Transverse colon (tissue), 4 donors: ENCODE results near the gene SLC25A43.

Experiments used
- EP300 ChIP-seq: sonication (generic); formaldehyde crosslinking; IDR thresholded peaks from one replicate; pipeline ENCODE4 v1.6.1; 2017; ENCODE audit warnings: antibody characterized with exemption, low read depth
- POLR2A ChIP-seq: fragments of 450-650 bp; IDR thresholded peaks from one replicate; pipeline ENCODE4 v1.6.1; 2016; ENCODE audit warnings: antibody characterized with exemption, mild to moderate bottlenecking, moderate library complexity
- POLR2AphosphoS5 ChIP-seq, 3 donors: sonication (generic); formaldehyde crosslinking; IDR thresholded peaks; one replicate each; pipeline ENCODE4 v1.6.1; 2016; ENCODE audit warnings: antibody characterized with exemption in 3 of 3
- TF ChIP-seq, protein P1 (sequence below), 5 experiments: fragments of 200-600 bp in 3 of 5; fragments of 450-650 bp in 2 of 5; sonication (generic) in 3 of 5; IDR thresholded peaks; 1 replicate in 2 of 5; 2 replicates in 3 of 5; pipeline ENCODE4 v1.5.1; 2016 to 2017; ENCODE audit warnings: antibody characterized with exemption in 5 of 5, inconsistent platforms in 3 of 5, mild to moderate bottlenecking in 2 of 5, moderate library complexity in 1 of 5

- TF ChIP-seq POLR2AphosphoS5 (IDR thresholded peaks at IDR 0.05), result no peak
- TF ChIP-seq, protein P1, sequence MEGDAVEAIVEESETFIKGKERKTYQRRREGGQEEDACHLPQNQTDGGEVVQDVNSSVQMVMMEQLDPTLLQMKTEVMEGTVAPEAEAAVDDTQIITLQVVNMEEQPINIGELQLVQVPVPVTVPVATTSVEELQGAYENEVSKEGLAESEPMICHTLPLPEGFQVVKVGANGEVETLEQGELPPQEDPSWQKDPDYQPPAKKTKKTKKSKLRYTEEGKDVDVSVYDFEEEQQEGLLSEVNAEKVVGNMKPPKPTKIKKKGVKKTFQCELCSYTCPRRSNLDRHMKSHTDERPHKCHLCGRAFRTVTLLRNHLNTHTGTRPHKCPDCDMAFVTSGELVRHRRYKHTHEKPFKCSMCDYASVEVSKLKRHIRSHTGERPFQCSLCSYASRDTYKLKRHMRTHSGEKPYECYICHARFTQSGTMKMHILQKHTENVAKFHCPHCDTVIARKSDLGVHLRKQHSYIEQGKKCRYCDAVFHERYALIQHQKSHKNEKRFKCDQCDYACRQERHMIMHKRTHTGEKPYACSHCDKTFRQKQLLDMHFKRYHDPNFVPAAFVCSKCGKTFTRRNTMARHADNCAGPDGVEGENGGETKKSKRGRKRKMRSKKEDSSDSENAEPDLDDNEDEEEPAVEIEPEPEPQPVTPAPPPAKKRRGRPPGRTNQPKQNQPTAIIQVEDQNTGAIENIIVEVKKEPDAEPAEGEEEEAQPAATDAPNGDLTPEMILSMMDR (IDR thresholded peaks at IDR 0.05), result no peak
- no peak for TF ChIP-seq EP300
- no peak for TF ChIP-seq POLR2A
These were observed 35.7 kb upstream of the SLC25A43 start for GRCh38 chrX:119363391-119363790.
